ENCODE data around the gene DOCK9. TPM values are rescaled to one million over a fixed set of nuclear protein-coding genes. Genes with fewer than 3 reads are reported as not detected.

DOCK9 gene
- total RNA-seq, 1 experiment from 2014 or later = 36.6 TPM

GRCh38 chr13:98939660-98940191 lies 38.1 kb downstream of the DOCK9 start (continued):
- no peak for TF ChIP-seq USF2 (CRISPR knock-in tag; IDR thresholded peaks at IDR 0.05)
- TF ChIP-seq ATF2 (CRISPR knock-in tag; IDR thresholded peaks at IDR 0.05; ENCODE audit: borderline replicate concordance, low read depth) = no peak
- TF ChIP-seq TCF7 (CRISPR knock-in tag; IDR thresholded peaks at IDR 0.05; ENCODE audit: low read depth) = no peak

- Mint-ChIP-seq H3K27ac (peak overlapping the region; percentile 88), H3K4me1 (peaks cover 42% of the 10 kb centered on the region), H3K9me3 (peaks cover 13% of the 10 kb centered on the region), H3K27me3 (ENCODE audit: low read depth) (no peaks in the 10 kb centered on the region), H3K36me3 (peaks cover 11% of the 10 kb centered on the region), H3K4me3 (no peak overlapping the region)
- DNase-seq (ENCODE audit: low spot score) (peak; percentile 40), ATAC-seq (peak; percentile 73)
- ChIA-PET CTCF (interaction anchor here (0.9 to 2.1 kb wide), 8 partner anchors 9 to 266 kb away, joined by 3 to 13 read pairs (median 4); no protein-coding TSS in a partner anchor), POLR2A (no interaction called here)
- TF ChIP-seq ARID4B (CRISPR knock-in tag; IDR thresholded peaks at IDR 0.05; ENCODE audit: borderline replicate concordance) = no peak
- peak; percentile 83 for TF ChIP-seq ZNF263 (CRISPR knock-in tag; IDR thresholded peaks at IDR 0.05; ENCODE audit: low read depth)
- TF ChIP-seq TEAD4 (CRISPR knock-in tag; IDR thresholded peaks at IDR 0.05) = no peak
- no peak for TF ChIP-seq ATF3 (CRISPR knock-in tag; conservative IDR thresholded peaks at IDR 0.05)
- TF ChIP-seq ZMAT4 (CRISPR knock-in tag; IDR thresholded peaks at IDR 0.05) = no peak
- no peak for TF ChIP-seq RELA (CRISPR knock-in tag; IDR thresholded peaks at IDR 0.05; ENCODE audit: borderline replicate concordance)
- TF ChIP-seq ZSCAN18 (CRISPR knock-in tag; IDR thresholded peaks at IDR 0.05) = no peak
Observed at GRCh38 chr13:98938801-98939200, 39.1 kb downstream of the DOCK9 start.

GRCh38 chr13:98937911-98938381 lies 39.9 kb downstream of the DOCK9 start:
- Mint-ChIP-seq H3K4me3 (peak overlapping the region; percentile 47), H3K27me3 (ENCODE audit: low read depth) (no peaks in the 10 kb centered on the region), H3K27ac (peak overlapping the region; percentile 97), H3K9me3 (peaks cover 19% of the 10 kb centered on the region), H3K36me3 (peaks cover 17% of the 10 kb centered on the region), H3K4me1 (peaks cover 42% of the 10 kb centered on the region)
- ChIA-PET POLR2A (no interaction called here), CTCF (interaction anchor here (0.6 to 2.1 kb wide), 6 partner anchors 8 to 265 kb away, joined by 3 to 13 read pairs (median 3); partner anchors contain the start of gene DOCK9)
- peak; percentile 97 for ATAC-seq
- peak; percentile 79 for DNase-seq (ENCODE audit: low spot score)
- TF ChIP-seq ZNF532 (CRISPR knock-in tag; IDR thresholded peaks at IDR 0.05; ENCODE audit: borderline replicate concordance) = peak; percentile 85; the same call in 1 of the 2 replicates
- no peak for TF ChIP-seq EMX1 (CRISPR knock-in tag; IDR thresholded peaks at IDR 0.05)
- no peak for TF ChIP-seq JAZF1 (CRISPR knock-in tag; IDR thresholded peaks at IDR 0.05)
- TF ChIP-seq ATF2 (CRISPR knock-in tag; IDR thresholded peaks at IDR 0.05; ENCODE audit: borderline replicate concordance, low read depth) = no peak
- no peak for TF ChIP-seq IRF1 (CRISPR knock-in tag; IDR thresholded peaks at IDR 0.05)
- no peak; the same call in 1 of the 2 replicates for TF ChIP-seq ETV6 (CRISPR knock-in tag; IDR thresholded peaks at IDR 0.05)
- peak; percentile 92 for TF ChIP-seq ZNF423 (CRISPR knock-in tag; IDR thresholded peaks at IDR 0.05)

Data from WTC11 (cell line).